Smooth muscle cell of bladder (primary cell): ENCODE results near the gene C11orf68. TPM values are rescaled to one million over a fixed set of nuclear protein-coding genes. Genes with fewer than 3 reads are reported as not detected.

Source experiments
- total RNA-seq: library from RNA; depleted of rRNA; stranded (reverse); fragments of >200 nt; gene quantifications from 2 replicates; pipeline ENCODE4 v1.2.3, GENCODE V29; 2014

C11orf68 gene
- 11.1 and 15.3 TPM in 2 replicates for total RNA-seq

DNA sequence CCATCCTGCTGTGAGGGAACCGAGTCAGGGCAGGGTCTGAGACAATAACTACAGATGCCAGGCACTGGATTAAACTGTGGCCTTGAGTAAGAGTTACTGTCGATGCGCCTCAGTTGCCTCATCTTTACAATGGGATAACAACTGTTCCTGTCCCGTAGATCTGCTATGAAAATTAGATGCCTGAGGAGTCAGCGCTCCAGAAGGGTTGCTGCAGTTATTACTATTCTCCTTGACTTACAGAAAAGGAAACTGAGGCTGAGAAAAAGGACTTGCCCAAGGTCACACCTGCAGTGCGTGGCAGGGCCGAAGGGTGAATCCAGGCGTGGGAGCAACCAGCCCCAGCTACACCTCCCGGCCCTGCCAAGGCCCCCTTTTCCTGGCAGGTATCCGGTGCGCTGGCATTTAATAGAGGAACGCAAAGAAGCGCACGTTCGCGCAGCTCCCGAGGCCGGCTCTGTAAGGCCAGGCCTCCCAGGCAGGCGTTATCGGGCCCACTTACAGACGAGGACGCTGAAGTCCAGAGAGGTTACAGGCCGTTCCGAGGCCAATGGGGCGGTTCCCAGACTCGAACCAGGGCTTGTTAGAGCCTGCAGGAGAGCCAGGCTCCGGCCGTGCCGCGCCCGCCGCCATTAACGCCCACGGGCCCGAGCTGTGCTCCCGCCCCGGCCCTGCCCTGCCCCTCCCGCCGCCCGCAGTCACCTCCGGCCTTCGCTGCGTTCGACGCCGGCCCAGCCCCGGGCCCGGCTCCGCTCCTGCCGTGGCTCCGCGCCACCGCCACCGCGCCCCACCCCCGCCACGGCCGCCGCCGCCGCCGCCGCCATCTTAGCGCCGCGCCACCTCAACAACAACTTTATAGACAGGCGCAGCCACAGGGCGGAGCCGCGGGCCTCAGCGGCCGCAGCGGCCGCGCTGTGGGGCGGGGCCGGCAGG, at the start of gene C11orf68:
C11orf68 (minus strand) TSS at position 852 of the 930 bp plus-strand sequence; CDS start at position 821, 31 bp downstream.

DNA sequence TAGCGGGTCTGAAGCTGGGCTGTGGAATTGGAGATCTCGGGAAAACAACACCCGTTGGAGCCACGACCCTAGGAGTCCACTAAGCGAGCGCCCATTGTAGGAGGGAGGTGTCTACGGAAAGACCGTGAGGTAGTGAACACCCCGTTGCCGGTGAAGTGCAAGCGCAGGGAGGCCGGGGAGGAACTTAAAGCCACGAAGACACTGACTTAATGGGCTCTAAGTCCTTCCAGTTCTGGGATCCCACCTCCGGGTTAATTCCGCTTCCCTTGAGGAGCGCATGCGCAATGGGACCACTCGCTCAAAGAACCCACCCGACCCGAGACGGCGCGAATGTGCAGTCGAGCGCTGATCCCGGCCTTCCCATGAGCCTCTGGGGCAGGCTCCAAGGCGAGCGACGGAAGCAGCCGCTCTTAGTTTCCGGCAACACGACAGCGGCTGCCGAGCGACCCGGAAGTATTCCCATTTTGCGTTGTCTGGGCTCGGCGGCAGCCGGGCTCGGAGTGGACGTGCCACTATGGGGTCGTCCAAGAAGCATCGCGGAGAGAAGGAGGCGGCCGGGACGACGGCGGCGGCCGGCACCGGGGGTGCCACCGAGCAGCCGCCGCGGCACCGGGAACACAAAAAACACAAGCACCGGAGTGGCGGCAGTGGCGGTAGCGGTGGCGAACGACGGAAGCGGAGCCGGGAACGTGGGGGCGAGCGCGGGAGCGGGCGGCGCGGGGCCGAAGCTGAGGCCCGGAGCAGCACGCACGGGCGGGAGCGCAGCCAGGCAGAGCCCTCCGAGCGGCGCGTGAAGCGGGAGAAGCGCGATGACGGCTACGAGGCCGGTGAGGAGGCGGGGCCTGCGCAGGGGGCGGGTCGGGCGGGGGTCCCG, 42.6 kb upstream of the C11orf68 start, which contains the start of gene SART1:
SART1 (plus strand) TSS at position 468 of the 874 bp plus-strand sequence; CDS start at position 515, 47 bp downstream.

GRCh38 chr11:65945430-65945911, 26.6 kb upstream of the C11orf68 start, which contains the start of gene TSGA10IP:
Gene TSGA10IP (plus strand): TSS chr11:65945480. CDS start chr11:65945676, 196 bp downstream.

DNA sequence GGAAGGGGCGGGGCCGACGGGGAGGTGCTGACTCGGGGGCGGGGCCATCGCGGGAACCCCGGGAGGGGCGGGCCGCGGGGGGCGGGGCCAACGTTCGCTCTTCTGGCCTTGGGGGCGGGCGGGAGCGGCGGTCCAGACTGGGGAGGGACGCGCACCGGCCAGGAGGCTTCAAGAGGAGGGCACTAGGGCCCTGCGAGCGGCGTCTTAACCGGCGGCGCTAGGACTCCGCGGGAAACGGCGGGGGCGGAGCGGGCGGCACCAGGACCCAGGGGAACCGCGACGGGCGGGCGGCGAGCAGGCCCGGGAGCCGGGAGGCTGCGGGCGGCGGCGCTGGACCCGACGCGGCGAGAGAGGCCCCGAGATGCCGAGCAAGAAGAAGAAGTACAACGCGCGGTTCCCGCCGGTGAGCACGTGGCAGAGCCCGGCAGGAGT, 295 bp upstream of the C11orf68 start, which contains the start of gene DRAP1:
DRAP1 (plus strand) TSS at position 286 of the 432 bp plus-strand sequence; CDS start at position 362, 76 bp downstream.

DNA sequence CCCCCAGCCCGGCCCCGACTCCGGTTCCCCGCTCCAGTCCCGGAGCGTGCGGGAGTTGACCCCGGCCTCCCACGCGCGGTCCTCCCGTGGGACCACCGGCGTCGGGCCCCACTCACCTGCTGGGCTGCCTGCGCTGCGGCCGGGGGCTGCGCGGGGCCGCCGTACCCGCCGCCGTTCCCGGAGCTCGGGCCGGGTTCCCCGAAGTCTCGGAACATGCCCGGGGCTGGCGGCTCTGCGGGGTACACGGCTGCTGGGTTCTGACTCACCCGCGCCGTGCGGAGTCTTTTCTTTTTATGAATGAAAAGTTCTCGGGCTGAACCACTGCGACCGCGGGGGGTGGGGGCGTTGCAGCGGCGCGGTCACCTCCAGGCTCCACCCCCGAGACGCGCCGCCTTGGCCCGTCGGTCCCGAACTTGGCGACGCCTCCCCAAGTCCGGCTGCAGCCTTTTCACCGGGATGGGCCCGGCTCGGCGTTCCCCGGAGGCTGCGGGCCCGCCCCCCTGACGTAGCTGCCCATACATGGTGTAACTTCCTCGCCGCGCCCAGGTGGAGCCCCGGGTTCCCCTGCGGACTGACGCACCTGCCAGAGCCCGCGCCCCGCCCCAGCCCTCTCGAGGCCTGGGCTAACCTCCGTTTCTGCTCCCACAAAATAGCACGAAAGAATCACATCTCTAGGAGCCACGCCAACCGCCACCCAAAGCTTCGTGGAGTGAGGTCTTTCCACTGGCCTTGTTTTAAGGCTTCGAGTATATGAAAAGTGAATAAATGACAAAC, 18.6 kb downstream of the C11orf68 start, which contains the start of gene FOSL1:
FOSL1 (minus strand) TSS at position 264 of the 774 bp plus-strand sequence; CDS start at position 215, 49 bp downstream.

GRCh38 chr11:65890324-65891218, 28.3 kb downstream of the C11orf68 start, which contains the start of gene CCDC85B:
Gene CCDC85B (plus strand): TSS chr11:65890673. CDS start chr11:65890784, 111 bp downstream.

DNA sequence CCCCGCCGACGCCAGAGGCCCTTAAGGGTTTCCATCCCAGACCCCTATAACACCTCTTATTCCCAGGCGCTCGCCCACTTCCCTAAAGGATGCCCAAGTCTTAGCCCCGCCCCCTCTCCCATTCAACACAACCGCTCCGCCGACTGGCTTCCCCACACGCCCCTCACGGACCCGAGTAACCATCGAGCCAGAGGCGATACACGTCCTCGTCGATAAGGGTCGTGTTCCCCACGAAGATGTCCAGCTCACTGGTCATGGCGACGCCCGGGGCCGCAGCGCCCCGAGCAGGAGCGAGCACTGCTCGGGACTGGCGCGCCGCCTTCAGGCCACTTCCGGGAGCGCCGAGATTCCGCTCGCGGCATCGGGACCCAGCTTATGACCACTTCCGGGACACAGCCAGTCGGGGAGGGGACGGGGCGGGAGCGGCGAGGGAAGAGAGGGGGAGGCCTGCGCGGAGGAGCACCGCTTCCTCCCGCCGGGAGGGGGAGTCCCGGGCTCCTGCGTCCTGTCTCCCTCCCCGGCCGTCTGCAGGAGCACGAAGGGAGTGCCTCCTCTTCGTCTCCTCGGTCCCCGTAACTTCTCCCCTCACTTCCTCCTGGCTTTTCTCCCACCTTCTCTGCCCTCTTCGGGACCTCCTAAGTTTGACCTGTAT, 30.6 kb downstream of the C11orf68 start, which contains the start of gene FIBP:
FIBP (minus strand) TSS at position 309 of the 652 bp plus-strand sequence; CDS start at position 256, 53 bp downstream.

DNA sequence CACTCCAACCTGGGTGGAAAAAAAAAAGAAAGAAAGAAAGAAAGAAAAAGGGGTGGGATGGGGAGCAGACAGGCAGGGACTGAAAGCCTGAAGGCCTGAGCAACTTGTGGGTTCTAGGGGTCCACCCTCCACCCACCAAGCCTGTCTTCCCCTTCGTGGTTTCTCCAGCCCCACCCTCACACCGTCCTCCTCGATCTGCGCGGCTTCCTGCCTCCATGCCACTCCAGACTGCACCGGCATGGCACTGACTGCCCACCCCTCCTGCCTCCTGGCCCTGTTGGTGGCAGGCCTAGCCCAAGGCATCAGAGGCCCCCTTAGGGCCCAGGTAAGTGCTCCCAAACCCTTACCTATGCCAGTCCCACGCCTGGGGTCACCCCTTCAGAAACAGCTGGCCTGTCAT, 39.2 kb downstream of the C11orf68 start, which contains the start of gene CTSW:
CTSW (plus strand) TSS at position 221 of the 400 bp plus-strand sequence; CDS start at position 239, 18 bp downstream.

GRCh38 chr11:65872586-65873317, 46.1 kb downstream of the C11orf68 start, which contains the start of gene EFEMP2:
Gene EFEMP2 (minus strand): TSS chr11:65872800. CDS start chr11:65872354, 446 bp downstream.

Other genes with a start within 250 kb of the C11orf68 start
- 38.0 and 44.3 TPM in 2 replicates for gene KAT5, start 206.8 kb downstream of the C11orf68 start, total RNA-seq
- gene RNASEH2C, start 198.3 kb downstream of the C11orf68 start, total RNA-seq = 34.8 and 39.8 TPM in 2 replicates
- 4.0 and 5.5 TPM in 2 replicates for gene AP5B1, start 138.1 kb downstream of the C11orf68 start, total RNA-seq
- gene OVOL1, start 132.0 kb downstream of the C11orf68 start, total RNA-seq = not detected in 2 replicates
- 0.65 and 1.3 TPM in 2 replicates for gene SNX32, start 85.1 kb downstream of the C11orf68 start, total RNA-seq
- gene CFL1, start 60.9 kb downstream of the C11orf68 start, total RNA-seq = 767 and 912 TPM in 2 replicates
- gene MUS81, start 58.6 kb downstream of the C11orf68 start, total RNA-seq = 37.7 and 39.0 TPM in 2 replicates
- gene EFEMP2, start 46.3 kb downstream of the C11orf68 start, total RNA-seq = 72.7 and 94.0 TPM in 2 replicates
- not detected in 2 replicates for gene CTSW, start 39.2 kb downstream of the C11orf68 start, total RNA-seq
- gene FIBP, start 30.6 kb downstream of the C11orf68 start, total RNA-seq = 160 and 205 TPM in 2 replicates
- gene CCDC85B, start 28.4 kb downstream of the C11orf68 start, total RNA-seq = 32.4 and 49.1 TPM in 2 replicates
- gene FOSL1, start 18.7 kb downstream of the C11orf68 start, total RNA-seq = 2.6 and 4.4 TPM in 2 replicates
- 245 and 284 TPM in 2 replicates for gene DRAP1, start 364 bp upstream of the C11orf68 start, total RNA-seq
- not detected in 2 replicates for gene TSGA10IP, start 26.4 kb upstream of the C11orf68 start, total RNA-seq
- 60.3 and 78.4 TPM in 2 replicates for gene SART1, start 42.7 kb upstream of the C11orf68 start, total RNA-seq
- gene EIF1AD, start 83.1 kb upstream of the C11orf68 start, total RNA-seq = 20.8 and 29.0 TPM in 2 replicates
- gene BANF1, start 83.4 kb upstream of the C11orf68 start, total RNA-seq = 9.7 and 19.1 TPM in 2 replicates
- gene CST6, start 92.9 kb upstream of the C11orf68 start, total RNA-seq = 0.14 TPM in 1 of 2 replicates, not detected in the other
- 0.14 TPM in 1 of 2 replicates, not detected in the other for gene CATSPER1, start 107.4 kb upstream of the C11orf68 start, total RNA-seq
- under 0.01 and 0.14 TPM in 2 replicates for gene GAL3ST3, start 130.1 kb upstream of the C11orf68 start, total RNA-seq
- 81.8 and 115 TPM in 2 replicates for gene SF3B2, start 133.3 kb upstream of the C11orf68 start, total RNA-seq
- 17.9 and 28.0 TPM in 2 replicates for gene PACS1, start 151.2 kb upstream of the C11orf68 start, total RNA-seq